Measurements from ENCODE around the gene EIF3J.
"Not testable (repeated sequence)": the region's sequence is repeated elsewhere in the genome, so short reads cannot be mapped to it uniquely, and the experiment has no call there.

Gene EIF3J, protein sequence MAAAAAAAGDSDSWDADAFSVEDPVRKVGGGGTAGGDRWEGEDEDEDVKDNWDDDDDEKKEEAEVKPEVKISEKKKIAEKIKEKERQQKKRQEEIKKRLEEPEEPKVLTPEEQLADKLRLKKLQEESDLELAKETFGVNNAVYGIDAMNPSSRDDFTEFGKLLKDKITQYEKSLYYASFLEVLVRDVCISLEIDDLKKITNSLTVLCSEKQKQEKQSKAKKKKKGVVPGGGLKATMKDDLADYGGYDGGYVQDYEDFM

DNA sequence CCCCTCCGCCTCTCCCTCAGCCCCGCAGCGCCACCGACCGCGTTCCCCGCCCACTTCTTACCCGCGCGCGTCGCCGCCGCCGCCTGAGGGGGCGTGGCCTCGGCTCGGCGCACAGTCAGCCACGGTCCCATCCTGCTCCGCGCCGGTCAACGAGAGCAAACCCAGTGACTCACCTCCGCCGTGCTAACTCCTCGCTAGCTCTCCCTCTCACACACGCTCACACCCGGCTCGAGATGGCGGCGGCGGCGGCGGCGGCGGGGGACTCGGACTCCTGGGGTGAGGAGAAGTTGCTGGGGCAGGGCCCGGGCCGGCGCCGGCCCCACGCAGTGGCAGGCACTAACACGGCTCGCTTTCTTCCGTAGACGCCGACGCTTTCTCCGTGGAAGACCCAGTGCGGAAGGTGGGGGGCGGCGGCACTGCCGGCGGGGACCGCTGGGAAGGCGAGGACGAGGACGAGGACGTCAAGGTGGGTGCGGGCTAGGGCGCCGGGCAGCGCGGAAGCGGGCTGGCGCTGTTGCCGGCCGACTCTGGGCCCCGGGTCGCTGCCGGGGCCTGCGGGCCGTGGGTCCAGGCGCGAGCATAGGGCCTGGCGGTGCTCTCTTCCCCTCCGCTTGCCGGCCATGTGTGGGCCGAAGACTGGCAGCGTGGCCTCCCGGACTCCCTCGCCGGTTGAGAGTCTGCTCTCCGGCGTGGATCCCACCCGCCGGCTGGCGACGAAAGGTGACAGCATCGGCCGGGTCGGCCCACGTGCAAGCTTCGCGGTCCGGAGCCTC, at the start of gene EIF3J:
Gene EIF3J (plus strand): TSS at position 186 of the 773 bp plus-strand sequence. CDS start 48 bp downstream, at position 234.
- peak; percentile 92 for DNase-seq (ENCODE audit: low read depth)

GRCh38 chr15:44489464-44489863, 47.5 kb upstream of the EIF3J start:
- DNase-seq (ENCODE audit: low read depth) = no peak

GRCh38 chr15:44490622-44491021, 46.3 kb upstream of the EIF3J start:
- DNase-seq (ENCODE audit: low read depth) = no peak

GRCh38 chr15:44492040-44492439, 44.9 kb upstream of the EIF3J start:
- no peak for DNase-seq (ENCODE audit: low read depth)

- DNase-seq (ENCODE audit: low read depth) = no peak
Measured at GRCh38 chr15:44492672-44493071, 44.3 kb upstream of the EIF3J start.

GRCh38 chr15:44495562-44495961, 41.4 kb upstream of the EIF3J start:
- DNase-seq (ENCODE audit: low read depth) = no peak

GRCh38 chr15:44500555-44500954, 36.4 kb upstream of the EIF3J start:
- DNase-seq (ENCODE audit: low read depth) = no peak

GRCh38 chr15:44501768-44502366, 35.1 kb upstream of the EIF3J start:
- no peak for DNase-seq (ENCODE audit: low read depth)

- no peak for DNase-seq (ENCODE audit: low read depth)
Measured at GRCh38 chr15:44516436-44516835, 20.5 kb upstream of the EIF3J start.

DNA sequence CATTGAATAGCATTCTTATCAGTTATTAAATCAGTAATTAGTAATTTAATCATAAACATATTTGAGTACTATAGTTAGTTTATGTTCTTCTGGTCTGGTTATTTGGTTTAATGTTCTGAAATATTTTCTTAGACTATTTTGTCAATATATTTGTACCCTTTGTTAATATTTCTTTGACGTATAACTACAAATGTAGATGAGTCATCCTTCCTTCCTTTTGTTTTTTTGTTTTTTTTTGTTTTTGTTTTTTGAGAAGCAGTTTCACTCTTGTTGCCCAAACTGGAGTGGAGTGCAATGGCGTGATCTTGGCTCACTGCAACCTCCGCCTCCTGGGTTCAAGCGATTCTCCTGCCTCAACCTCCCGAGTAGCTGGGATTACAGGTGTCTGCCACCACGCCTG, 17.4 kb upstream of the EIF3J start:
- no peak for DNase-seq (ENCODE audit: low read depth)

DNA sequence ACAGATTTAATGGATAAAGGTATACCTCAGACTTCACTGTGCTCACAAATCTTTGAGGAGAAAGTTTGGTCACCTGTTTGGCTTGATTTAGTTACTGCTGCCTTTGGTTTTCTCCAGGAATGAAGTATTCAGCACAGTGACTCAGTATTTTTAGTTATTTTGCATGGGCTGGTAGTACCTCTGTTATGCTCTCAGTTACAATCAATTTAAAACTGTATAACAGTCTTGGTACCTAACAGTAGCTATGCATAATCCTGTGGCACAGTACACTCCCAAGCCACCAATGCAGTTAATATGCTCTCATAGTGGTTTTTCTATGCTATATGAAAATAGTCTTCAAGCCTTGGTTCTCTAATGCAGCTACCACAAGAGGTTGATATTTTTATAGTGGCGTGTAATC, 11.9 kb upstream of the EIF3J start:
- no peak for DNase-seq (ENCODE audit: low read depth)

DNA sequence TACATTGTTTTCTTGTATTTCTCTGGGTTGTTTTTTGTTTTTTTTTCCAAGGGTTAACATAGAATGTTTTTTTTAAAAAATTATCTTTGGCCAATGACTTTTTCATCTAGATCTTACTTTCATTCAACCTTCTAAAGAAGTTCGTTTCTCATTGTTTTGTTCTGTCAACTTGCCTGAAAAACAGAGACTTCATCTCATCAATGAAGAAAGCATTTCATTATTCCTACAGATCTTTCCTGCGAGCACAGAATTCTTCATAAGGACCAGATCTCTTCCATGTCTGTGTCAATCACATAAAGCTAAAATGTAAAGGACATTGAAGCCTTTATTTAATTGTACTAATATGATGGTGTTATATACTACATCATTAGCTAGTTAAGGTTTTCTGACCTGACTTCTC, 9.7 kb upstream of the EIF3J start:
- DNase-seq (ENCODE audit: low read depth) = no peak

- DNase-seq (ENCODE audit: low read depth) = no peak
Measured at GRCh38 chr15:44529864-44530604, 6.9 kb upstream of the EIF3J start.

GRCh38 chr15:44530653-44531052, 6.3 kb upstream of the EIF3J start:
- DNase-seq (ENCODE audit: low read depth) = no peak

DNA sequence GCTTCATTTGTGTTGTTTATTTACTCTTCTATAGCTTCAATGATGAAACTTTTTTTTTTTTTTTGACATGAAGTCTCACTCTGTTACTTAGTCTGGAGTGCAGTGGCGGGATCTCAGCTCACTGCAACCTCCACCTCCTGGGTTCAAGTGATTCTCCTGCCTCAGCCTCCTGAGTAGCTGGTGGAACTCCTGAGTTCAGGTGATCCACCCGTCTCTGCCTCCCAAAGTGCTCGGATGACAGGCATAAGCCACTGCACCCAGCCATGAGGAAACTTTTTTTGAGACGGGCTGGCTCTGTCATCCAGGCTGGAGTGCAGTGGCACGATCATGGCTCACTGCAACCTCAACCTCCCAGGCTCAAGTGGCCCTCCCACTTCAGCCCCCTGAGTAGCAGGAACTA, 4.7 kb upstream of the EIF3J start:
- DNase-seq (ENCODE audit: low read depth) = not testable (repeated sequence)

GRCh38 chr15:44532689-44533088, 4.3 kb upstream of the EIF3J start:
- no peak for DNase-seq (ENCODE audit: low read depth)

DNA sequence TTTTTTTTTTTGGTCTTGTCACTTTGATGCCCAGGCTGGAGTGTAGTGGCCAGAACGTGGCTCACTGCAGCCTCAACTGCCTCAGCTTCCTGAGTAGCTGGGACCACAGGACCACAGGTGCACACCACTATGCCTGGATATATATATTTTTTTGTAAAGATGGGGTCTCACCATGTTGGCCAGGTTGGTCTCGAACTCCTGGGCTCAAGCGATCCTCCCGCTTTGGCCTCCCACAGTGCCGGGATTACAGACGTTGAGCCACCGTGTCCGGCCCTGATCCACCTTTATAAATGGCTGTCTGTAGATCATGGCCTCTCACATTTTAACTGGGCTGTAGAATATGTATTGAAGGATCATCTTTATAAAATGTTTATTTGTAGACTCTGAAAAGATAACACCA, 1.9 kb upstream of the EIF3J start:
- DNase-seq (ENCODE audit: low read depth) = no peak

- DNase-seq (ENCODE audit: low read depth) = peak; percentile 13
Measured at GRCh38 chr15:44535523-44536301, 1.2 kb upstream of the EIF3J start.

- DNase-seq (ENCODE audit: low read depth) = no peak
Measured at GRCh38 chr15:44536302-44536961, 515 bp upstream of the EIF3J start.

- no peak for DNase-seq (ENCODE audit: low read depth)
Measured at GRCh38 chr15:44537735-44538240, 841 bp downstream of the EIF3J start.

All from activated T-helper 9 cell treated with anti-CD3 and anti-CD28 coated beads, Interleukin-2, amount 50 U/mL, for 16 hours (primary cell).